ENCODE results near the gene DPM2.
A peak's percentile ranks its signal among the peaks of the same experiment; 100 is the strongest.

Gene DPM2

DNA sequence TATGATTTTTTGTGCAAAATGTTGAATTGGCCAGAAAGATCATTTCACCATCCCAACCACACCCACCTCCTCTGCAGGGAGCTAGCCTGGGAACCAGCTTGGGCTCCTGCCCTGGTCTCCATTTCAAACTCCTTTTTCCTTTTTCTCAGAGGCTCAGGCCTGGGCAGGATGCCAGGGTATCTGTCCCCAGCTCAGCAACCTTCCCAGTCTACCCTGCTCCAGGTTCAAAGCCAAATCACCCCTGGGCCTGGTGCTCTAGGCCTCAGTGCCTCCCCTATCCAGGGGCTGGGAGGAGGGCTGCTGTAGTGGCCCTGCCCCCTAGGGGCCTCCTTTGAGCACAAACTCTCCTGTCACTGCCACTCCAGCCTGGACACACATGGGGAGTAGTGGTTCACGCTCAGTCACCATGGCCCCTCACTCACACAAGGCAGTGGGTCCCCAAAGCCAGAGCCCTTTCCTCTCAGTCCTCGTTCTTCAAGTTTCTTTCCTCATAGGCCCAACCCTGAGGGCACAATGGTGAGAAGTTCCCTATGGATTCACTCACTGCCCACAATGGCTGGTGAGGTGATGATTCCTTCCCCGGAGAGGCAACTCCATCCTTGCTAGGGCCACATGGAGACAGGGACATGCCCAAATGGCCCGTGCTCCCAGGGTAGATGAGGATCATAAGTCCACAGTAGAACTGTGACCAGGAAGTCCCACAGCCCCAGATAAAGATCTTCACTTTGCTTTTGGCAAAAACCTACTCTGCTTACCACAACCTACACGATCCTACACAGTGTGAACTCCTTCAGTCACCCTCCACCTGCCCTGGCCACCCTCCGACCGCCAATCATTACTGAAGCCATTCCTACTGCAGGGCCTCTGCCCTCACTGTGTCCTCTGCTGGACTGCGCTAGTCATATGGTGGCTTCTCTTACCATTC lies 19.2 kb downstream of the DPM2 start:
- no peak for DNase-seq (ENCODE audit: low spot score)

DNA sequence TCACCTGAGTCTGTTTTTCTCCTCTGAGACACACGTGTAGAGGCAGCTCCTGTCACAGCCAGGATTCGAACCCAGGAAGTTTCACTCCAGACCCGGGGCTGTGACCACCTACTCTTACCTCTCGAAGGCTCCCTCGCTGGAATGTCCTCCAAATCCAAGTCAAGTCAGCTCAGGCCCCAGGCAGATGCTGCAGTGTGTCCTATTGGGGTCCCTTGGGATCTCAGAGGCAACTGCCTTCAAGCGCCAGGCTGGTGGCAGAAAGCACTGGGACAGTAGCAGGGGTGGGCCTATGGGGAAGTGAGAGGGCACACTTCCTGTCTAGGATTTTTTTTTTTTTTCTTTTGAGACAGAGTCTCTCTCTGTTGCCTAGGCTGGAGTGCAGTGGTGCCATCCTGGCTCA lies 20.1 kb downstream of the DPM2 start:
- DNase-seq (ENCODE audit: low spot score) = no peak

DNA sequence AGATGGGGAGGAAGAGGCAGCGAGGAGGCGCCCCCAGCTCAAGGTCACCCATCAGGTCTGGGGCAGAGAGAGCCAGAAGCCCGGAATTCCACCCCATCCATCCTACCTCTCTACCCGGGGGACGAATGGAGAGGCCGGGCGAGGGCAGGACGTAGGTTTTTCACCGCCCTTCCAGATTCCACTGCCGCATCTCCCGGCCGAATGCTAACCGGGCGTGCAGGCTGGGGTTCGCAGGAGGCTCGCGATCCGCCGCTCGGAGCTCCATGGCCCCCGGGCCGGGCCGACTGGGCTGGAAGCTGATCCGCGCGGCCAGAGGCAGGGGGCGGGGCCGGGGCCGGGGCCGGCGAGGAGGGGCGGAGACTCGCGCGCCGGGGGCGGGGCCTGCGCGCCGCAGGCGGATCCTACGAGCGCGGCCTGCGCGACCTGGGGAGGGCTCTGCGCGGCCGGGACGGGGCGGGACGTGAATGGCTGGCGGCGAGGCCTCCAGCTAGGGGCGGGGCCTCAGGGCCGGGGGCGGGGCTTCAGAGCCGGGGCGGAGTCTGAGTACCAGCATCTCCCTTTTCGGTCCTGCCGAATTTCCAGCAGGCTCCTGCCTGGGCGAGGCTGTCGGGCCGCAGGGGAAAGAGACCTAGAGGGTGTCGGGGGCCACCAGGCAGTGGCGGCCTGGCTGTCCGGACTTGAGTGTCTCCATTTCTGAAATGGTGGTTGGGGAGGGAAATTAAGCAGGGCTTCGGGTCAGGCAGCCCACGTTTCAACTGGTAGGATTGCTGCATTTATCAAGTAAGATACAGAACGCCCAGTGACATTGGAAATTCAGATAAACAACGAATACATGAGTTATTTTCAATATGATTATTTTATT lies 20.7 kb downstream of the DPM2 start, which contains the start of gene ST6GALNAC4:
TSS of gene ST6GALNAC4 (minus strand) at position 322 of the 862 bp plus-strand sequence. CDS start 622 bp downstream, outside the sequence.
- DNase-seq (ENCODE audit: low spot score) = peak; percentile 85

DNA sequence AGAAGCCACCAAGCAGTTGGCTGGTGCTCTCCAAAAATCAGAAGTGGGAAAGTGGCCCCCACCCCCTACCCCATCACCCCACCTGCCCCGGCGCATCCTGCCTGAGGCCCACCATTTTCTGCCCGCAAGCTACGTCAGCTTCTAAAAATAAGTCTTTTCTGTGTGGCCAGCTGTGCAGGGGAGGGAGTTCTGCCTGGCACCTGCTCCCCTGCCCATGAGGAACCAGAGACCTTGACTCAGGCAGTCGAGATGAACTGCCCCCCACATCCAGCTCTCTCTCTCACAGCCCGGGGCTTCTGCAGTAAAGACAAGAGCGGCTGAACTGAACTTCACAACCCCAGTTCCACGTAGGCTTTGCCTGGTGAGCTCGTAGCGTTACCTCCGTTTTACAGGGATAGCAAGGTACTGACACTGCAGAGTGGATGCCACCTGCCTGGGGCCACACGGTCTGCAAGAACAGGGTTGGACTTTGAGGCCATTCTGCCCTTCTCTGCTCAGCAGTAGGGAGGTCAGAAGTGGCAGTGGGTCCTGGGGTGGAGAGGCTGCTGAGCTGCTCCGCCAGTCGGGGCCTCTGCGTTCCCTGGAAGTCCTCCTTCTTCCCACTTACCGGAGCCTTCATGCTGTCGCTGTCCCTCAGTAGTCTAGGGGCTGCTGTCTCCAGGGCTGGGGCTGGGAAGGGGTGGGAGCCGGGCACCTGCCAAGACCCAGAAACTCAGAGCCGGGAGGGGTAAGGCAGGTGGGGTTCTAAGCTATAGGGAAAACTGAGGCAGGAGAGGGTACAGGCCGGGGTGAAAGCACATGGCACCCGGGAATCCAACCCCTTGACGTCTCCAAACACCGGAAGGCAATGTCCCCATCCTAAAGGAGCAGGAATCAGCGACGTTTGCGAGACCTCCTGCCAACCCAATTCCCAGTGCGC lies 21.6 kb downstream of the DPM2 start:
- no peak for DNase-seq (ENCODE audit: low spot score)

DNA sequence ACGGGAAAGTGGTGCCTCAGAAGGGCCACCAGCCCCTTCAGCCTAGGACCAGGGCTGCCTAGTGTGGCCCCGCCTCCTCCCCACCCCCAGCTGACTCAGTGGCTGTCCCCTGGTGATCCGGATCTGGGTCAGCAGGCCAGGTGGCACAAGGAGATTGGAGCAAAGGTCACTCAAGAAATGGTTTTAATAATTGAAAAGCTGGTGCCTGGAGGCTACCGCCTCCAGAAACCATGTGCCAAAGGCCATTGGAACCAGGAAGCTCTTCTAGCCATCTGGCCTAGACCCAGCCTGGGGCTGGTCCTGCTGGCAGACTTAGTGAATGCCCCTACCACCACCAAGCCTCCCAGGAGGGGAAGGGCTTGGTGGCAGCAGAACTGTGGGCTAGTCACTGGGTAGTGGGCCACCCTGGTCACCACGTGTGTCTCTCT lies 22.3 kb downstream of the DPM2 start:
- DNase-seq (ENCODE audit: low spot score) = no peak

DNA sequence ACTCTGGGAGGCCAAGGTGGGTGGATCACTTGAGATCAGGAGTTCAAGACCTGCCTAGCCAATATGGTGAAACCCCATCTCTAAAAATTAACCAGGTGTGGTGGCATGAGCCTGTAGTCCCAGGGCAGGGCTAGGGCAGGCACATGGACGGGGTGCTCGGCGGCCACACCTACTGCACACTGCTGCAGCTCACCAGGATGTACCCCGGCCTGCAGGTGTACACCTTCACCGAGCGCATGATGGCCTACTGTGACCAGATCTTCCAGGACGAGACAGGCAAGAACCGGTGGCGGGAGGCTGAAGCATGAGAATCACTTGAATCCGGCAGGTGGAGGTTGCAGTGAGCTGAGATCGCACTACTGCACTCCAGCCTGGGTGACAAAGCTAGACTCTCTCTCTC lies 24.0 kb downstream of the DPM2 start:
- no peak for DNase-seq (ENCODE audit: low spot score)

DNA sequence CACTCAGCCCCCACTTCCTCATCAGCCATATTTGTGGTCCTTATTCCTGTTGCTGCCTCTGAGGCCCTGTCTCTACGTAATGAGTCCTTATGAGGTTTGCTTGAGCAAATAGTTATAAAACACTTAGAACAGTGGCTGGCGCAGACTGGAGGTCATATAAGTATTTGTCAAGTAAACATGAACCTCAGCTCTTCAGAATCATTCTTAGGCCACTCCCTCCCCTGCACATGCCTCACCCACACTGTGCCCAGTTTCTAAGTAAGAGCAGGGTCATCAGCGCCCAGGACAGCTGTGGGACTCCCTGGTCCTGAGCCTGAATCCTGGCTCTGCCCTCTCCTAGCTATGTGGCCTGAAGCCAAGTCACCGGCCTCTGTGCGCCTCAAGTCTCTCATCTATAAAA lies 24.8 kb downstream of the DPM2 start:
- DNase-seq (ENCODE audit: low spot score) = no peak

DNA sequence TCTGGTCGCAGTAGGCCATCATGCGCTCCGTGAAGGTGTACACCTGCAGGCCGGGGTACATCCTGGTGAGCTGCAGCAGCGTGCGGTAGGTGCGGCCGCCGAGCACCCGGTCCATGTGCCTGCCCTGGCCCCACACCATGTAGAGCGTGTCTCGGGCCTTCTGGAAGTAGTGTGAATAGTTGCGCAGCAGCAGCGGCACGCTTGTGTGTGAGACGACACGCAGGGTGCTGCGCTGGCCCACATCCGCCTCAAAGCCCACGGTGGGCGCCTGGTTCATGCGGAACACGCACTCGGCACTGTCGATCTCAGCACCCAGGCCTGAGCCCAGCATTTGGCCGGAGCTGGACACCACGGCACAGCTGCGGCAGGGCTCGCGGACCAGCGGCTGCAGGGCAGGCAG lies 25.4 kb downstream of the DPM2 start:
- DNase-seq (ENCODE audit: low spot score) = no peak

DNA sequence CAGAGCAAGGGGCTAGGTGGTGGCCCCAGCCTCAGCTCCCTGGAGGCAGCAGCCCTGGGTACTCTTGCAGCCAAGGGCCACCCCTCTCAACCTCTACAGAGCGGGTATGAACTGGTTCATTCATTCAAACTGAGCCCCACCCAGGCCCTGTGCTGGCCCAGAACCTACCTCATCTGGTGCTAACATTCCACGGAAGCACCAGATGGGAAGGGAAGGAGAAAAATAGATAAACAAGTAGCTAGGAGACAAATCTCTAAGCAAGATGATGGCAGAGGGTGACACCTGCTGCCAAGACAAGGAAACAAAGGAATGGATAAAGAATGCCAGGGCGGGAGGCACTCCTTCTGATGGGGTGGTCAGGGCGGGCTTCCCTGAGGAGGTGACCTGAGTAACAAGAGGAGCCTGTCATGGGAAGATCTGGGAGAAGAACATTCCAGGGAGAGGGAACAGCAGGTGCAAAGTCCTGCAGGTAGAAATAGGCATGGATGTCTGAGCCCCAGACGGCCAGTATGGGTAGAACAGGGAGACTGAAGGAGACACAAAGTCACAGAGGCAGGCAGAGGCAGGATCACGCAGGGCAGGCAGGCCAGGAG lies 26.9 kb downstream of the DPM2 start:
- DNase-seq (ENCODE audit: low spot score) = no peak

DNA sequence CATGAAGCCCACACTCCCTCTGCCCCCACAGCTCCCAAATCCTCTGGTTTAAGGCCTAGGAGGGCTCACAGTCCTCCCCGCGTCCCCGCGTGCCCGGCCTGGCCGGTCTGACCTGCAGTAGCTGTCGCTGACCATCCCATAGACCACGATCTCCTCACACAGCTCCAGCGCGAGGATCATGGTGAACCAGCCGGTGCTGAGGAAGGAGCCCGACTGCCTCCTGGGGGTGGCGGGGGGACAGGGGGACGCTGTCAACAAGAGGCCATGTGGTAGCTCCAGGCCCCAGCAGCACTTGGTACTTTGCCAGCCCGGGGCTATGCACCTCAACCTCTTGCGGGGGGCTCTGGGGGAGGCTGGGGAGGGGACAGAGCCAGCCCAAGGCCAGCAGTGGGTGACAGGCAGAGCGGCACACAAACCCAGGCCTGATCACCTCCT lies 27.8 kb downstream of the DPM2 start:
- no peak for DNase-seq (ENCODE audit: low spot score)

DNA sequence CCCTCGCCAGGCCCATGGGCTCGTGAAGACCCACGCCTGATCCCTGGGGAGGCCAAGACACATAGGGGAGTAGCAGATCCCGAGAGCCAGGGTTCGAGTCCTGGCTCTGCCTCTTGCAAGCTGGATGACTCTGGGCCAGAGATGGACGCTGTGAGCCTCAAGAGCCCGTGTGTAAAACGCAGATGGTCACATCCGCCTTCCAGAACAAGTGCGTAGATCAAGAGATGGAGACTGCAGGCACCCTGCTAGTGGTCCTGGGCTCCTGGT lies 29.1 kb downstream of the DPM2 start:
- DNase-seq (ENCODE audit: low spot score) = no peak

DNA sequence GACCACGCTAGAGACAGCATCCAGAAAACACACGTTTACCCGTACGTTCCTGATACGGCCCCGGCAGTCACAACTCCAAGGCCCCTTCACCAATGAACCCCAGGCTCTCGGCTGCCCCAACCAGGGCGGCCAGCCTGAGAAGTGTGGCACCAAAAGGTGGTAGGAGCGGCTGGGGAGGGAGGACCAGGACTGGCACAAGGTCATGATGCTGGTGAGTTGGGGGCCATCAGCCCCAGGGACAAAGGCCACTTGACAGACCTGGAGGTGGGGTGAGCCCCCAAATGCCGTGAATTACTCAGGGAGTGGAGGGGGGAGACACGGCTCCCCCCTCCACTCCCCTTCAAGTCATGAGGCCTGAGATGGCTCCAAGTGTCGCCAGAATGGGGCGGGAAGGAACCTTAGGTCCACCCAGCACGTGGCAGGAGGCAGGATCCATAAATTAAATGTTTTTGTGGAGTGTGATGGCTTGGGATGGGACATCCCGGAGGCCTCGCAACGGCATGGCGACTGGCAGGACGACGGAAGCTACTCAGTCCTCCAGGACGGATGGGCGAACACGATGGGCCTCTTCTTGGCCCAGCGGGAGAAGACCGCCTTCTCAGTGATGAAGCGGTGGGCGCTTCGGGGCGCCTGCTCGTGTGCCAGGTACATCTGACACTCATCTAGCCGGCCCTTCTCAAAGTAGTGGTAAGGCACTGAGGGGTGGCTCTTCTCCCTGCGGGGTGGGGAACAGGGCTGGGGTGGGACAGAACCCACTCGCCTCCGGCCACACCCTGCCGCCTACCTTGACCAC lies 29.6 kb downstream of the DPM2 start:
- DNase-seq (ENCODE audit: low spot score) = no peak

DNA sequence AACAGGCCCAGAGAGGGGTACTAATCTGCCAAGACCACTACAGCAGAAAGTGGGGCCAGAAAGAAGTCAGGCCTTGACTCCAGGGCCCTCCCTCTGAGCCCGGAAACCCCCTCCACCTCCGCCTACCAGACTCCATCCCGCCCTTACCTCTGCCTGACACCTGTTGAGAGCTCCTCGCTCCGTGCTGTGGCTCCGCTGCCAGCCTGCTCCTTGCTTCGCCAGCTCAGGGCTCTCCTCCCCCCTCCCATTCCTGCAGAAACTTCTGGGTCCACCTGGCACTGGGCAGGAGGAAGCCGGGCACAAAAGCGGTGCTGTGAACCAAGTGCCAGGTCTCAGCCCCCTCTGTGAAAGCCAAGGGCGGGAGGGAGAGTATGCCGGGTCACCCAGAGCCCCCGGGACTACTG lies 31.9 kb downstream of the DPM2 start:
- no peak for DNase-seq (ENCODE audit: low spot score)

DNA sequence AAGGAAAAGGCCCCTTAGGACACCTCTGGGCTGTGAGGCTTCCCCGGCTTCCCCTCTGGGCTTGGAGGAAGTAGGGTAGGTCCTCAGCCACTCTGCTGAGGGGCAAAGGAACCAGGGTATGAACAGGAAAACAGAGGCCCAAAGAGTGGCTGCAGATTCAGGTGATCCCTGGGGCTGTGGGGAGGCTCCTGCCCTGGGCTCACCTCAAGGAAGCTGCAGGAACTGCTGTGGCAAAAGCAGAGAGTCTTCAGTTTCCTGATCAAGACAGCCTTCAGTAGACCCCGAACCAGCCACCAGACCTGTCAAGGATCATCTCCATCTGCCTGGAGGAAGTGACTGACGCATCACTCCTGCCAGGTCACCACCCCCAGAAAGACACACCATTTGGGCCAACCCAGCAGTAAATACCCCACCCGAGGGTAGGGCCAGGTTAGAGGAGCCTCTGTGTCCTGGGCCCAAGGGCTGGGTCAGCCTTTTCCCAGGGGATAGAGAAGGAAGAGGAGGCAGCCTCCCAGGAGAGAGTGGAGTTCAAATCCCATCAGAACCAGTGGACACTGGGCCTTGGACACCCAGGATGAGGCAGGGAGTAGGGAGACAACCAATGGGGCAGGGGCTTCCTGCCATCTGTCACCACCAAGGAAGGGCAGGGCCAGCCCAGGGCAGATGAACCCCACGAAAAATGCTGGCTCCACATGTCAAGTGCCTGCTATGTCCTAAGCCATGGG lies 32.5 kb downstream of the DPM2 start:
- DNase-seq (ENCODE audit: low spot score) = no peak

DNA sequence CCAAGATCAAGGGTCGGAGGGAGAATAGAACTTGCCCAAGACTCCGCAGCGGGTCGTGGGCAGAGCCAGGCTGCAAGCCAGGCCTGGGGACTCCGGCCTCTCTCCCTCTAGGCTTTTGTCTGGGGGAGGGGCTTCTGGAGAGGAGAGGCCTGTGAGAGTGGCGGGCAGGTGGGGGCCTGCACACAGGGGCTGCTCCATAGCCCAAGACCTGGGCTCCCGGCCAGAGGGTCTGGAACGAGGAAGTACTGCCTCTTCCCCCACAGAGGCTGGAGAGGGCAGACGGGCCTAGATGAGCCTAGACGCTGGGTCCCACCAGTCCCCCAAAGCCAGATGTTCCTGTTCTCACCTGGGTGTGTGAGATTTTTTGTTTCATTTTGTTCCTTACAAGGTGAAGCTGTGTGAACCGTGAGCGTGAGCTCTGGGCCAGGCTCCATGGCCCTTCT lies 33.1 kb downstream of the DPM2 start:
- no peak for DNase-seq (ENCODE audit: low spot score)

DNA sequence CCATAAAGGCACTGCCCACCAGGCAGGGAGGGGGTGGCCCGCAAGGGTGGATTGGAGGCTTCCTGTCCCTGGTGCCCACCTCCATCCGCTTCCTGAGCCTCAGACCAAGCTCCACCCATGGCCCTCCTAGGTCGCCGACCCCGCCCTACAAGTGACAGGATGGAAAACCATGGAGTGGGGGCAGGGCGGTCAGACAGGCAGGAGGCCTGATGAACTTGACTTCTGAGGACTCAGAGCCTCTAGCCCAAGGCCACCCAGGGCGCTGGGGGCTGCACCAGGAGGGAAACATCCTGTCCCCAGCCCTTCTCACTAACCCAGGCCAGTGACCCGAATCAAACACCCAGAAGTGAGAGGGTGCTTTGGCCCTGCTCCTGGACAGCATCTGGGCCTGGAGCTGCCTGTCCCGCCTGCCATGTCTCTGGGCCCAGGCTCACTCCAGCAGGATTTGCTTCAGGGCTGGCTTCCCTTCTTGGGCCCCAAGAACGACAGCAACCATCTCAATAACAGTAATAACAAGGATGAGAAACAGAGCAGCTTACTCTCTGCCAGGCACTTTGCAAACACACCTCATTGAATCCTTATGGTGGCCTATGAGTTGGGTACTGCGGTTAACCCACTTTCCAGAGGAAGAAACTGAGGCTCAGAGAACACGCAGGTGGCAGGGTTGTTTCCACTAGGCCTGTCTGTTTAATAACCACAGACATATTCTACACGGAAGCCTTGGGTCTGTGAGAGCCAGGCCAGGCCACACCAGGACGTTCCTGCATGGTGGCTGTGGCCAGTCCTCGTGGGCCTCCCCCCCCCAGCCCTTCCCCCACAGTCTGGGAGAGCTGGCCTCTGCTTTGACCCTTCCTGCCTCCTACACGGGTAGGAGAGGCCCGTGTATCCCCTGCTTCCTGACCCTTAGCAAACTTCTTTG lies 33.8 kb downstream of the DPM2 start:
- DNase-seq (ENCODE audit: low spot score) = peak; percentile 88

DNA sequence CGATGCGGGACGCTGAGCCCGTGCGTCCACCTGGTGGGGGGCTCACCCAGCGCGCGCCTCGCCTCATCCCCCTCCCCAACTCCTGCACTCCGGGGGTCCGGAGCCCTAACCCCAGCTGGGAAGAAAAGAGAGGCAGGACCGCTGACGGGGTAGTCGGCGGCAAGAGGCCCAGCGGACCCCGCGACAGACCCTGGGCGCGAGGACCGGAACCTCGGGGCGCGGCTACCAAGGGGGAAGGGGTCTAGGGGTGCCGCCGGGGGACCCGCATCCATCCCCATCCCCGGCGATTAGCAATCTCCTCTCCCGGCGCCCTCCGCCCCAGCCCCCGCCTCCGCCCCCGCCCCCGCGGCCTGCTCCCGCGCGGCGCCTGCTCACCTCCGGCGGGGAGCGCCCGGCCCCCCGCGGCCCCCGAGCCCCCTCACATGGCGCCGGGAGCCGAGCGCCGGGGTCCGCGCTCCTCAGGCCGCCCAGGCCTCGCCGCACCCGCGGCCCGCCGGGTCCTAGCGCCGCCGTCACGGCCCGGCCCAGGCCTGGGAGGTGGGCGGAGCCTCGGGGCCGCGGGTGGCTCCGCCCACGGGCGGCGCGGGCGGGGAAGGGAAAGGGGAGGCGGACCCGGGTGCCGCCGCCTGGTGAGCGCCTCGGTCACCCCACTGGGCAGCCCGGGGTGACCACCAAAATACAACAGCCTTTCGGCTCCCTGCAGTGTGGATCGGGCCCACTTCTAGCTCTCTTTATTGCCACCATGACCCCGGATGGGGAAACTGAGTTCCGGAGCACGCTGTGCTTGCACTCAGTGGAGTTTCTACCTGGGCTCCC lies 38.3 kb downstream of the DPM2 start, which contains the start of gene ST6GALNAC6:
TSS of gene ST6GALNAC6 (minus strand) at position 476 of the 816 bp plus-strand sequence. CDS start 1,622 bp downstream, outside the sequence.
- no peak for DNase-seq (ENCODE audit: low spot score)

Measured in kidney capillary endothelial cell (primary cell).